ENCODE data around the gene ADGB. TPM values are rescaled to one million over a fixed set of nuclear protein-coding genes. Genes with fewer than 3 reads are reported as not detected.

ADGB gene
- total RNA-seq, 1 donor from 2014 or later, result not detected

- no peak for TF ChIP-seq CTCF (IDR thresholded peaks at IDR 0.05)
- no peak for DNase-seq
- no peaks in the 10 kb centered on the region for H3K27me3 Mint-ChIP-seq
- ChIA-PET POLR2A (no interaction called here), CTCF (no interaction called here)
- no peak overlapping the region for H3K4me3 Mint-ChIP-seq
- intact Hi-C loops (cut with micrococcal nuclease), result no loop called here
- no peaks in the 10 kb centered on the region for H3K36me3 Mint-ChIP-seq (ENCODE audit: low read depth)
- H3K9me3 Mint-ChIP-seq, result no peaks in the 10 kb centered on the region
- no peak overlapping the region for H3K27ac Mint-ChIP-seq
- no peak for ATAC-seq (ENCODE audit: low read depth)
- no peaks in the 10 kb centered on the region for H3K4me1 Mint-ChIP-seq
These were observed 29.6 kb downstream of the ADGB start for GRCh38 chr6:146628350-146628749.

GRCh38 chr6:146634022-146634421 is 35.2 kb downstream of the ADGB start:
- intact Hi-C loops (cut with micrococcal nuclease), result no loop called here
- H3K9me3 Mint-ChIP-seq, result no peaks in the 10 kb centered on the region
- CTCF ChIA-PET, result no interaction called here
- TF ChIP-seq CTCF (IDR thresholded peaks at IDR 0.05), result no peak
- no peak for DNase-seq
- H3K27ac Mint-ChIP-seq, result no peak overlapping the region
- no peaks in the 10 kb centered on the region for H3K27me3 Mint-ChIP-seq
- no peak for ATAC-seq (ENCODE audit: low read depth)
- H3K36me3 Mint-ChIP-seq (ENCODE audit: low read depth), result no peaks in the 10 kb centered on the region
- H3K4me1 Mint-ChIP-seq, result no peaks in the 10 kb centered on the region
- H3K4me3 Mint-ChIP-seq, result no peak overlapping the region
- POLR2A ChIA-PET, result no interaction called here

GRCh38 chr6:146635165-146635564 is 36.4 kb downstream of the ADGB start:
- no peak for TF ChIP-seq CTCF (IDR thresholded peaks at IDR 0.05)
- DNase-seq (no peak), ATAC-seq (ENCODE audit: low read depth) (no peak)
- H3K4me3 Mint-ChIP-seq, result no peak overlapping the region
- H3K27me3 Mint-ChIP-seq, result no peaks in the 10 kb centered on the region
- H3K9me3 Mint-ChIP-seq, result no peaks in the 10 kb centered on the region
- intact Hi-C loops (cut with micrococcal nuclease), result no loop called here
- ChIA-PET CTCF (no interaction called here), POLR2A (no interaction called here)
- no peaks in the 10 kb centered on the region for H3K4me1 Mint-ChIP-seq
- no peaks in the 10 kb centered on the region for H3K36me3 Mint-ChIP-seq (ENCODE audit: low read depth)
- H3K27ac Mint-ChIP-seq, result no peak overlapping the region

- Mint-ChIP-seq H3K27ac (no peak overlapping the region), H3K4me1 (no peaks in the 10 kb centered on the region), H3K36me3 (ENCODE audit: low read depth) (no peaks in the 10 kb centered on the region), H3K9me3 (no peaks in the 10 kb centered on the region), H3K27me3 (no peaks in the 10 kb centered on the region), H3K4me3 (no peak overlapping the region)
- CTCF ChIA-PET, result no interaction called here
- no peak for TF ChIP-seq CTCF (IDR thresholded peaks at IDR 0.05)
- ATAC-seq (ENCODE audit: low read depth) (no peak), DNase-seq (no peak)
- intact Hi-C loops (cut with micrococcal nuclease), result no loop called here
- POLR2A ChIA-PET, result no interaction called here
These were observed 37.7 kb downstream of the ADGB start for GRCh38 chr6:146636481-146636880.

- intact Hi-C loops (cut with micrococcal nuclease), result no loop called here
- Mint-ChIP-seq H3K4me3 (no peak overlapping the region), H3K36me3 (ENCODE audit: low read depth) (no peaks in the 10 kb centered on the region), H3K27me3 (no peaks in the 10 kb centered on the region), H3K4me1 (no peaks in the 10 kb centered on the region), H3K9me3 (no peaks in the 10 kb centered on the region), H3K27ac (no peak overlapping the region)
- DNase-seq (no peak), ATAC-seq (ENCODE audit: low read depth) (no peak)
- CTCF ChIA-PET, result no interaction called here
- no peak for TF ChIP-seq CTCF (IDR thresholded peaks at IDR 0.05)
- POLR2A ChIA-PET, result no interaction called here
These were observed 44.1 kb downstream of the ADGB start for GRCh38 chr6:146642921-146643320.

Data from activated B cell treated with CpG ODN at 0.5 μM for 24 hours (primary cell).